GM19025 (cell line): Measurements from ENCODE around the gene EBNA1BP2.
"Not testable (repeated sequence)": the region's sequence is repeated elsewhere in the genome, so short reads cannot be mapped to it uniquely, and the experiment has no call there.

Experiments used
- ATAC-seq: cut with Tn5 transposase; IDR thresholded peaks from one replicate; pipeline ENCODE4 v1.9.1; 2021; ENCODE audit warnings: mild to moderate bottlenecking, low read depth, moderate library complexity; ENCODE audit not compliant: unreplicated experiment

Gene EBNA1BP2

GRCh38 chr1:43171876-43172526, at the start of gene EBNA1BP2, which contains the start of gene CFAP57:
Gene EBNA1BP2, minus strand, starts transcription at chr1:43172290. Its CDS starts 172 bp downstream, at chr1:43172118.
Gene CFAP57, plus strand, starts transcription at chr1:43172330. Its CDS starts 424 bp downstream, at chr1:43172754.
- peak; percentile 73 for ATAC-seq

- no peak for ATAC-seq
These were observed 49.7 kb upstream of the EBNA1BP2 start for GRCh38 chr1:43221797-43222196.

- peak; percentile 68 for ATAC-seq
These were observed 49.1 kb upstream of the EBNA1BP2 start for GRCh38 chr1:43220905-43221778.

DNA sequence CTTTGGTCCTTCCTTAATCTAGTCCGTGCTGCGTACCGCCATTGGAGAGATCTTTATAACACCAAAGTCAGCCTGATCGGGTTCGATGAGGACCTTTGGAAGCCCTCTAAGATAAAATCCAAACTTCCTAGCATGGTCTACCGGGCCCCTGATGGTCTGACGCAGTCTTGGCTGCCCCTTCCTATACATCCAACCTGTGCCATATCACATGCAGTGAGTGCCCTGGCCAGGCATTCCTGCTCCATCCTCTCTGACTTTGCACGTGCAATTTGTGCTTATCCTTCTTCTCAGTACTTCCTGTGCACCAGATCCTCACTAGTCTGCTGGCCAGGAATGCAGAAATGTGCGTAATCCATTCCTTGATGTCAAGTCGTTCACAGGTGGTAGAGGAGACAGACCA, 45.7 kb upstream of the EBNA1BP2 start:
- no peak for ATAC-seq

- ATAC-seq, result no peak
These were observed 42.7 kb upstream of the EBNA1BP2 start for GRCh38 chr1:43214501-43215444.

DNA sequence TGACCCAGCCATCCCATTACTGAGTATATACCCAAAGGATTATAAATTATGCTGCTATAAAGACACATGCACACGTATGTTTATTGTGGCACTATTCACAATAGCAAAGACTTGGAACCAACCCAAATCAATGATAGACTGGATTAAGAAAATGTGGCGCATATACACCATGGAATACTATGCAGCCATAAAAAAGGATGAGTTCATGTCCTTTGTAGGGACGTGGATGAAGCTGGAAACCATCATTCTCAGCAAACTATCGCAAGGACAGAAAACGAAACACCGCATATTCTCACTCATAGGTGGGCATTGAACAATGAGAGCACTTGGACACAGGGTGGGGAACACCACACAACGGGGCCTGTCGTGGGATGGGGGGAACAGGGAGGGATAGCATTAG, 36.2 kb upstream of the EBNA1BP2 start:
- ATAC-seq, result not testable (repeated sequence)

DNA sequence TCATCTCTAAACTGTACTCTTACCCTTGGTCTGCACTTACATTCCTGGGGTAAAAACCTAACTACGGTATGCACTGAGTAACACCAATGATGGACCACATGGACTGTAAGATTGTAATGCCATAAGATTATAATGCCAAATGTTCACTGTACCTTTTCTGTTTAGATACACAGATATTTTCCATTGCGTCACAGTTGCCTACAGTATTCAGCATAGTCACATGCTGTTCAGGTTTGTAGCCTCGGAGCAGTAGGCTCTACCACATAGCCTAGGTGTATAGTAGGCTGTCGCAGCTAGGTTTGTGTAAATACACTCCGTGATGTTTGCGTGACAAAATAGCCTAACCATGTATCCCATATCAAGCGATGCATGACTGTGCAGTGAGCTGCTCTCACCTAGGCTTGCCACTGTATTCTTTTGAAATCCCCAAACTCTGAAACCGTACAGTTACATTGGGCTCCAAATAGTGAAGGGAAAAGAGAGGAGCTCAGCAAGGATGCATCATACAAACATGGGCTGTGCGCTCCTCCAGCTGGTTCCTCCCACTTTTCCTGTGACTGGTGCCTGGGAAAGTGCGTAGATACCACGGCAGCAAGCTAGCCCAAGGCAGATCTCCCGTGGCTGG, 35.3 kb upstream of the EBNA1BP2 start:
- no peak for ATAC-seq

- ATAC-seq, result no peak
These were observed 34.6 kb upstream of the EBNA1BP2 start for GRCh38 chr1:43206600-43207228.

GRCh38 chr1:43205671-43206070, 33.6 kb upstream of the EBNA1BP2 start:
- ATAC-seq, result no peak

- ATAC-seq, result no peak
These were observed 32.3 kb upstream of the EBNA1BP2 start for GRCh38 chr1:43204394-43204793.

DNA sequence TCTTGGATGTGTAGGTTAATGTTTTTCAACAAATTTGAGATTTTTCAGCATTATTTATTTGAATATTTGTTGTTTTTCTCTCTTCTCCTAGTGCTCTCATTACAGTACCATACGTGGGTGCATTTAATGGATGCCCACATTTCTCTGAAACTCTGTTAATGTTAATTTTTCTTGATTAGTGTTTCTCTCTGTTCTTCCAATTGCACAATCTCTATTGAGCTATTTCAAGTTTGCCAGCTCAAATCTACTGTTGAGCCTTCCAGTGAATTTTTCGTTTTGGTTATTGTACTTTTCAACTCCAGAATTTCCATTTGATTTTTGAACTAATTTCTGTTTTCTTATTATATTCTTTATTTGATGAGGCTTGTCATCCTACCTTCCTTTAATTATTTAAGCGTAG, 31.8 kb upstream of the EBNA1BP2 start:
- no peak for ATAC-seq

DNA sequence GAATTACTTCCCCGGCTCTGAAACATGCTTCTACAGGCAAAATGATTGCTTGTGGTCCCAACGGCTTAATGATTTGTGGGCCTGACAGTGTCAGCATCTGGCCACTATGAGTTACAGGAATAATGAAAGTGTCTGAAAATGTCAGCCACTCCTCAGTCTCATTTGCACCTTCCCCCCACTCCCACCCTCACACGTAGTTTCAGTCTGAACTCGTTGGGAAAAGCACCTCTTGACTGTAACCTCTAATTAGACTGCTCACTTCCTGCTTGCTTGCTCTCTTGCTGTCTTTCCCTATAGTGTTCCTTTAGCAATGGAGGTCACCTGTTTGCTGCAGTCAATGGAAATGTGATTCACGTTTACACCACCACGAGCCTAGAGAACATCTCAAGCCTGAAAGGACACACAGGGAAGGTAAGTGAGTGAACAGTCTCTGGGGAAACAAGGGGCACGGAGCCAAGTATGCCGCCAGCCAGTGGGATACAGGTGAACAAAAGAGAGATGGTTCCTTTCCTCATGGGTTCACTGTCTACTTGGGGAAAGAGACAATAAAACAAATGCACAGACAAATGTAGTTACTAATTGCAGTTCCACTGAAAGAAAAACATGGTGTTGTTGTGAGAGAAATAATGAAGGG, 27.1 kb upstream of the EBNA1BP2 start:
- peak; percentile 75 for ATAC-seq

- ATAC-seq, result no peak
These were observed 25.4 kb upstream of the EBNA1BP2 start for GRCh38 chr1:43197343-43198127.

- no peak for ATAC-seq
These were observed 22.4 kb upstream of the EBNA1BP2 start for GRCh38 chr1:43194509-43194908.

DNA sequence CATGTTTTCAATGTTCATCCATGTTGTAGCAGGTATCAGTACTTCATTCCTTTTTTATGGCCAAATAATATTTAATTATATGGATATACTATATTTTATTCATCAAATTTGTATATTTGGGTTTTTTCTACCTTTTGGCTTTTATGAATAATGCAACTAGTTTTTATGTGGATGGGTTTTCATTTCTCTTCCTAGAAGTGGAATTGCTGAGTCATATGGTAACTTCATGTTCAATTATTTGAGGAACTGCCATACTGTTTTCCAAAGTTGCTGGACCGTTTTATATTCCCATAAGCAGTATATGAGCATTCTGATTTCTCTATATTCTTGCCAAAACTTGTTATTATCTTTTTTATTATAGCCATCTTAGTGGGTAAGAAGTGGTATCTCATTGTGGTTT, 16.0 kb upstream of the EBNA1BP2 start:
- no peak for ATAC-seq

GRCh38 chr1:43184995-43185394, 12.9 kb upstream of the EBNA1BP2 start:
- no peak for ATAC-seq

- no peak for ATAC-seq
These were observed 12.3 kb upstream of the EBNA1BP2 start for GRCh38 chr1:43184388-43184787.

DNA sequence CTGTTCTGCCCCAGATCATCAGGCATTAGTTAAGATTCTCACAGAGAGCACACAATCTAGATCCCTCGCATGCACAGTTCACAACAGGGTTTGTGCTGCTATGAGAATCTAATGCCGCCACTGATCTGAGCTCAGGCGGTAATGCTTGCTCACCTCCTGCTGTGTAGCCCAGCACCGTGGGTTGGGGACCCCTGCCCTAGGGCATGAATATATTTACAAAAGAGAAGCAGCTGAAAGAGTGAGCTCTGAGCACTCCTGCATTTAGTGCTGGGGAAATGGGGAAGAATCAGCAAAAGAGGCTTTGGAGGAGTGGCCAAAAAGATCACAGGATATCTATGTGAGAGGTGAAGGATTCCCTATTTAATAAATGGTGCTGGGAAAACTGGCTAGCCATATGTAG, 5.6 kb upstream of the EBNA1BP2 start:
- no peak for ATAC-seq
